Measurements from ENCODE around the gene PEX10. TPM values are rescaled to one million over a fixed set of nuclear protein-coding genes. Genes with fewer than 3 reads are reported as not detected.
A peak's percentile ranks its signal among the peaks of the same experiment; 100 is the strongest.

PEX10 gene
- total and polyA plus RNA-seq, 5 donors from 2014 or later, result 6.3 to 9.7 (median 7.9) TPM

DNA sequence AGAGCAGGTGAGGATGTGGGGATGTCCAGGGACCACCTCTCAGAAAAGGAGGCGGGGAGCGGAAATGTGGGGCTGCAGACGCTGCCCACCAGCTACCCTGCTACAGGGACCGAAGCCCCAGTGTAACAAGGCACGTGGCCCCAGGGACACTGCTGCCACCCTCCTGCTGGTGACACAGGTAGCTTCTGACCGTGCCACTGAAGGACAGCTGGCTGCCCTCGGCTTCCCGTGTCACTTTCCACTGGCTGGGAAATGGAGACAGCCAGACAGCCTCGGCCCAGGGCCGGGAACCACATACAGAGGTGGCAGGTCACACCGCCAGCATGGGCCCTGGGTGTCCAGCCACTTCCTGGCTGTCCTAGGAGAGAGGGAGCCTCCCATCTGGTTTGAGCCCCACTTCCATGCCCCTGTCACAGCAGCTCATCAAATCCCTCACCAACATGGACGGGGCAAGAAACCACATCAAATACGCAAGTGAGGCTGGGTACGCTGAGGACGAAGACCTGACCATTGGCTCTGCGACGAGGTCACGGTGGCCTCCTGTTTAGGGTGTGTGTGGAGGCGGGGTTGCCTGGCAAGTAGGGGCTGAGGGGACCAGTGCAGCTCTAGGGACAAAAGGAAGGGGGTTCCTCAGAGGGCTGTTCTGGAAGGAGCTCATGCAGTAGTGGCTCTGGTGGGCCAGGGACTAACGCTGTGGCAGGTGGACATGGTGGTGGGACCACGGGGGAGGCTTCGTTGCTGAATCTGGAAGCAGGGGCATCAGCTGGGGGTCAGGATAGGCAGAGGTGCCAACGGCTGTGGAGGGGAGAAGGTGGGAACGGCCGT is 5.0 kb downstream of the PEX10 start:
- H3K4me3 Mint-ChIP-seq, result peak overlapping the region in 1 of 4 donors; percentile 49
- H3K36me3 Mint-ChIP-seq, result peaks cover under 1% of the 10 kb centered on the region
- no peak for ATAC-seq (ENCODE audit: low read depth in 2 of 2)
- Histone ChIP-seq H3K4me1 (ENCODE audit: control insufficient read depth, insufficient read depth, low read length, poor library complexity, severe bottlenecking) (peaks cover 8% of the 10 kb centered on the region), H3K36me3 (ENCODE audit: control insufficient read depth, insufficient read depth, low read length) (peaks cover 34% of the 10 kb centered on the region), H3K9me3 (ENCODE audit: control insufficient read depth in 2 of 2, low read length in 2 of 2) (no peaks in the 10 kb centered on the region), H3K27me3 (ENCODE audit: control insufficient read depth, insufficient read depth, low read length) (no peaks in the 10 kb centered on the region), H3K27ac (ENCODE audit: insufficient read depth, low read length, poor library complexity, severe bottlenecking) (no peak overlapping the region), H3K4me3 (ENCODE audit: low read depth, low read length) (no peak overlapping the region)
- H3K9me3 Mint-ChIP-seq, result no peaks in the 10 kb centered on the region
- H3K27ac Mint-ChIP-seq, result no peak overlapping the region
- H3K27me3 Mint-ChIP-seq, result no peaks in the 10 kb centered on the region
- H3K4me1 Mint-ChIP-seq, result peaks cover 0 to 16% (median 0%) of the 10 kb centered on the region in 4 donors
- no peak for DNase-seq

DNA sequence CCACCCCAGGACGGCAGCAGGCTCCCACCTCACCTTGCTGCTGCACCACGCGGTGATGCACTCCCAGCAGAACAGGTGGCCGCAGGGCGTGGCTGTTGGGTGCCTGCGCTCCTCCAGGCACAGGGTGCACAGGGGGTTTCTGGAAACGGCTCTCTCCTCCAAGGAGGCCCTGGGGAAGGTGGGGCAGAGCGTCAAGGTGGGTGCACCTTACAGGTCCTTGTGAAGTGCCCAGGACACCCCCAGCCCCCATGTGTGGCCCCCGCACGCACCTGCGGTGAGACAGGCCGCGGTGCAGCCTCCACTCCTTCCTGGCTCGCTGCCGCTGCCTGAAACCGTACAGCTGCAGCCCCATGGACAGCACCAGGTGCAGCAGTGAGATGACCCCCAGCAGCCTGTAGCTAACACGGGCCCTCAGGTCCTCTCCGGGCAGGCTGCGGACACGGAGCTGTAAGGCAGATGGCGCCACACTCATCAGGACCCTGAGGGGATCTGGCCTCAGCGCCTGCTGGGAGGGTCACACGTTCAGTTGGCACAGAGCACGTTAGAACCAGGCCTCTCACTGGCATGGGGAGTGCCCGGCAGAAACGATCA is 5.8 kb downstream of the PEX10 start:
- Histone ChIP-seq H3K27ac (ENCODE audit: insufficient read depth, low read length, poor library complexity, severe bottlenecking) (no peak overlapping the region), H3K9me3 (ENCODE audit: control insufficient read depth in 2 of 2, low read length in 2 of 2) (no peaks in the 10 kb centered on the region), H3K4me3 (ENCODE audit: low read depth, low read length) (no peak overlapping the region), H3K27me3 (ENCODE audit: control insufficient read depth, insufficient read depth, low read length) (no peaks in the 10 kb centered on the region), H3K36me3 (ENCODE audit: control insufficient read depth, insufficient read depth, low read length) (peaks cover 43% of the 10 kb centered on the region), H3K4me1 (ENCODE audit: control insufficient read depth, insufficient read depth, low read length, poor library complexity, severe bottlenecking) (peaks cover 3% of the 10 kb centered on the region)
- no peaks in the 10 kb centered on the region for H3K9me3 Mint-ChIP-seq
- DNase-seq (no peak), ATAC-seq (ENCODE audit: low read depth in 2 of 2) (no peak)
- peaks cover 0 to 19% (median 0%) of the 10 kb centered on the region in 4 donors for H3K4me1 Mint-ChIP-seq
- no peak overlapping the region for H3K27ac Mint-ChIP-seq
- no peaks in the 10 kb centered on the region for H3K27me3 Mint-ChIP-seq
- H3K4me3 Mint-ChIP-seq, result no peak overlapping the region
- peaks cover 7% of the 10 kb centered on the region for H3K36me3 Mint-ChIP-seq

DNA sequence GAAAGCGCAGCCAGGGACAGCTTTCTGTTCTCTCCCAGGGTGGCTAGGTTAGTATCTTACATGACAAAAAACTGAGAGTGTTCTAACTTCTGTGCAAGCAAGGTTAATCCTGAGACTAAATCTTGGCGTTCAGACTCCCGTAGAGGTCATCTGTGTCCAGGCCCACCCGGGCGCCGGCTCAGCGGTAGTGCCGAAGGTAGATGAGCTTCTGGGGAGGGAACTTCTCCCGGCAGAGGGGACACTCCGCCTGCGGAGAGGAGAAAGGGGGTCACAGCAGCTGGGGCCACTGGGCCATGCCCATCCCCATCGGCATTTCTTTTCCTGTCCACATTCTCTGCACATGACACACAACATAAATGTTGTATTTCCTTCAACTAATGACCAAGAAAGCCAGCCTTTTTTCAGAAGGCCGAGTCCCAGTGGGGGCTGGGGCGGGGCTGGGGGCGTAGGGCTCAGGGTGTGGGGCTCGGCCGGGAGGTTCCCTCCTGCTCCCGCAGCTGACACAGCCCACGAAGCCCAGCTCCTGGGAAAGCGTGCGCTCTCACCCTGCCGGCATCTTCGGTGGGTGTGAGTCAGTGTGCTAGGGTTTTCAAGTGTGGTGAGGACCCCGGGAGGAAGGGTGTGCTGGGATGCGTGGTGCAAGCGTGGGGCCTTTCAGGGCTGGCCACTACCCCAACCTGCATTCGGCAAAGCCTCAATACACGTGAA is 6.6 kb downstream of the PEX10 start:
- Histone ChIP-seq H3K9me3 (ENCODE audit: control insufficient read depth in 2 of 2, low read length in 2 of 2) (no peaks in the 10 kb centered on the region), H3K27ac (ENCODE audit: insufficient read depth, low read length, poor library complexity, severe bottlenecking) (no peak overlapping the region), H3K4me1 (ENCODE audit: control insufficient read depth, insufficient read depth, low read length, poor library complexity, severe bottlenecking) (no peaks in the 10 kb centered on the region), H3K27me3 (ENCODE audit: control insufficient read depth, insufficient read depth, low read length) (no peaks in the 10 kb centered on the region), H3K36me3 (ENCODE audit: control insufficient read depth, insufficient read depth, low read length) (peaks cover 47% of the 10 kb centered on the region), H3K4me3 (ENCODE audit: low read depth, low read length) (no peak overlapping the region)
- Mint-ChIP-seq H3K27ac (no peak overlapping the region), H3K4me1 (peaks cover 0 to 17% (median under 1%) of the 10 kb centered on the region in 4 donors), H3K9me3 (no peaks in the 10 kb centered on the region), H3K27me3 (no peaks in the 10 kb centered on the region), H3K4me3 (no peak overlapping the region), H3K36me3 (peaks cover 8% of the 10 kb centered on the region)
- DNase-seq (no peak), ATAC-seq (ENCODE audit: low read depth in 2 of 2) (no peak)

GRCh38 chr1:2404890-2405511 is 7.4 kb downstream of the PEX10 start:
- peaks cover 14% of the 10 kb centered on the region for H3K36me3 Mint-ChIP-seq

GRCh38 chr1:2404142-2404889 is 8.0 kb downstream of the PEX10 start:
- peaks cover 60% of the 10 kb centered on the region for H3K36me3 ChIP-seq (ENCODE audit: control insufficient read depth, insufficient read depth, low read length)
- Mint-ChIP-seq H3K27me3 (no peaks in the 10 kb centered on the region), H3K4me1 (peaks cover 0 to 21% (median 3%) of the 10 kb centered on the region in 4 donors), H3K36me3 (peaks cover 16% of the 10 kb centered on the region), H3K9me3 (no peaks in the 10 kb centered on the region), H3K27ac (no peak overlapping the region), H3K4me3 (no peak overlapping the region)
- ATAC-seq (ENCODE audit: low read depth in 2 of 2) (no peak), DNase-seq (no peak)
- H3K9me3 ChIP-seq (ENCODE audit: control insufficient read depth in 2 of 2, low read length in 2 of 2), result no peaks in the 10 kb centered on the region
- no peak overlapping the region for H3K4me3 ChIP-seq (ENCODE audit: low read depth, low read length)
- H3K4me1 ChIP-seq (ENCODE audit: control insufficient read depth, insufficient read depth, low read length, poor library complexity, severe bottlenecking), result no peaks in the 10 kb centered on the region
- H3K27me3 ChIP-seq (ENCODE audit: control insufficient read depth, insufficient read depth, low read length), result no peaks in the 10 kb centered on the region
- H3K27ac ChIP-seq (ENCODE audit: insufficient read depth, low read length, poor library complexity, severe bottlenecking), result no peak overlapping the region

More at GRCh38 chr1:2404890-2405511, 7.4 kb downstream of the PEX10 start:
- no peak overlapping the region for H3K27ac Mint-ChIP-seq
- no peak overlapping the region for H3K27ac ChIP-seq (ENCODE audit: insufficient read depth, low read length, poor library complexity, severe bottlenecking)
- no peak overlapping the region for H3K4me3 ChIP-seq (ENCODE audit: low read depth, low read length)
- no peak overlapping the region for H3K4me3 Mint-ChIP-seq
- no peaks in the 10 kb centered on the region for H3K9me3 Mint-ChIP-seq
- no peaks in the 10 kb centered on the region for H3K27me3 Mint-ChIP-seq
- H3K36me3 ChIP-seq (ENCODE audit: control insufficient read depth, insufficient read depth, low read length), result peaks cover 54% of the 10 kb centered on the region
- H3K4me1 ChIP-seq (ENCODE audit: control insufficient read depth, insufficient read depth, low read length, poor library complexity, severe bottlenecking), result no peaks in the 10 kb centered on the region
- DNase-seq (no peak), ATAC-seq (ENCODE audit: low read depth in 2 of 2) (no peak)
- H3K27me3 ChIP-seq (ENCODE audit: control insufficient read depth, insufficient read depth, low read length), result no peaks in the 10 kb centered on the region
- peaks cover 0 to 20% (median 3%) of the 10 kb centered on the region in 4 donors for H3K4me1 Mint-ChIP-seq
- no peaks in the 10 kb centered on the region for H3K9me3 ChIP-seq (ENCODE audit: control insufficient read depth in 2 of 2, low read length in 2 of 2)

GRCh38 chr1:2403273-2403672 is 9.1 kb downstream of the PEX10 start:
- Mint-ChIP-seq H3K4me3 (no peak overlapping the region), H3K9me3 (no peaks in the 10 kb centered on the region), H3K36me3 (peaks cover 20% of the 10 kb centered on the region), H3K27ac (no peak overlapping the region), H3K4me1 (peaks cover 0 to 20% (median 4%) of the 10 kb centered on the region in 4 donors), H3K27me3 (no peaks in the 10 kb centered on the region)
- Histone ChIP-seq H3K27me3 (ENCODE audit: control insufficient read depth, insufficient read depth, low read length) (no peaks in the 10 kb centered on the region), H3K36me3 (ENCODE audit: control insufficient read depth, insufficient read depth, low read length) (peaks cover 67% of the 10 kb centered on the region), H3K9me3 (ENCODE audit: control insufficient read depth in 2 of 2, low read length in 2 of 2) (no peaks in the 10 kb centered on the region), H3K4me1 (ENCODE audit: control insufficient read depth, insufficient read depth, low read length, poor library complexity, severe bottlenecking) (no peaks in the 10 kb centered on the region), H3K27ac (ENCODE audit: insufficient read depth, low read length, poor library complexity, severe bottlenecking) (no peak overlapping the region), H3K4me3 (ENCODE audit: low read depth, low read length) (no peak overlapping the region)
- DNase-seq (no peak), ATAC-seq (ENCODE audit: low read depth in 2 of 2) (no peak)

DNA sequence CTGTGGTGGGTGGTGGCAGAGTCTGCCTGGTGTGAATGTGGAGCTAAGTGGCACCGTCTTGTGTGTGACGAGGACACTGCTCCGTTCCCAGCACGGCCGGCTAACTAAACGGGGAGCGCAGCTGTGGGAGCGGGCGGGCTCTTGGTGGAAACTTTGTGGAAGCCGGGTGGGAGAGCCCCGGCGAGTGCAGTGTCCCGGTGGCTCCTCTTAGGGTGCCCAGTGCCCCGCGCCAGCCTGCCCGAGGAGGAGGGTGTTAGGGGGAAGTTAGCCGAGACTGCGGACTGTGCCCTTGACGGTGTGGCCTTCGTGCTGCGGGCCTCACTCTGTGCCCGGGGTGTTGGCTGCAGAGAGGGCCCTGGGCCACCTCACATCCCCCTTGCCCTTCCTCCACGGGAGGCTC is 9.9 kb downstream of the PEX10 start:
- peak overlapping the region in 1 of 3 donors; percentile 20 for H3K27ac Mint-ChIP-seq
- Histone ChIP-seq H3K4me3 (ENCODE audit: low read depth, low read length) (no peak overlapping the region), H3K4me1 (ENCODE audit: control insufficient read depth, insufficient read depth, low read length, poor library complexity, severe bottlenecking) (no peaks in the 10 kb centered on the region), H3K27me3 (ENCODE audit: control insufficient read depth, insufficient read depth, low read length) (no peaks in the 10 kb centered on the region), H3K27ac (ENCODE audit: insufficient read depth, low read length, poor library complexity, severe bottlenecking) (no peak overlapping the region), H3K36me3 (ENCODE audit: control insufficient read depth, insufficient read depth, low read length) (peaks cover 75% of the 10 kb centered on the region), H3K9me3 (ENCODE audit: control insufficient read depth in 2 of 2, low read length in 2 of 2) (no peaks in the 10 kb centered on the region)
- H3K9me3 Mint-ChIP-seq, result no peaks in the 10 kb centered on the region
- ATAC-seq (ENCODE audit: low read depth in 2 of 2), result no peak
- H3K4me1 Mint-ChIP-seq, result peaks cover 0 to 20% (median 4%) of the 10 kb centered on the region in 4 donors
- no peak overlapping the region for H3K4me3 Mint-ChIP-seq
- DNase-seq, result no peak
- peaks cover 20% of the 10 kb centered on the region for H3K36me3 Mint-ChIP-seq
- no peaks in the 10 kb centered on the region for H3K27me3 Mint-ChIP-seq

All from CD4-positive, CD25-positive, alpha-beta regulatory T cell (primary cell).